ENCODE measurements around the gene TTC21B. TPM values are rescaled to one million over a fixed set of nuclear protein-coding genes. Genes with fewer than 3 reads are reported as not detected.

The TTC21B gene
- total RNA-seq, 2 experiments from 2014 or later: 24.5 to 28.5 TPM

DNA sequence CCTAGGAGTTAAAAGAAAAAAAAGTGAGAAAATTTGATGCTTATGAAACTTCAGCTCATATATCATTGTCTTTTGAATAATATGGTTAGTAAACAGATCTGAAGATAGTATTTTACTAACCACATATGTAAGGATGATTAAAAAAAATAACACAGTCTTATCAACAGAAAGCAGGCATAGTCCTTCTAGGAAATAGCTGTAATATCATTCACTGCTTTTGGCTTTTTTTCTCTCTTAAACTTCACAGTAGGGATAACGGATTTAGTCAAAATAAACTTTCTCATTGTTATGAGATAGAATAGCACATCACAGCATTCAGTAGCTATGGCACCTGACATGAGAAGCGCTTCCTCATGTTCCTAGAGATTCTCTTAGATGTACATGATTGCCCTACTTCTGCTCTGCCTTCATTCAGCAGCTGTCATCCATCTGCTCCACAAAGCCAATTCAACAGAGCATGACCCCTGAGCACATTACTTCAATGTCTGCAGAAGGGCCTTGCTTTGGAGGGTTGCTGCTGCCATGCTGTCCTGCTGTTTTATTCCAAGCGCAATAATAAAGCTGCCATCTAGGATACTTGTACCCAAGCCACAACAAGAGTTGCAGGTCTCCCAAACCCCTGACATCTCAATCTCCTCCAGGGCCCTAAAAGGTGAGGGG is 67.0 kb downstream of the TTC21B start:
- no peak overlapping the region for H3K4me3 Mint-ChIP-seq
- peaks cover 26% of the 10 kb centered on the region for H3K36me3 Mint-ChIP-seq (ENCODE audit: low read depth)
- no peak for ATAC-seq
- intact Hi-C loops (cut with DNase I, micrococcal nuclease): no loop called here
- H3K4me1 Mint-ChIP-seq: no peaks in the 10 kb centered on the region
- DNase-seq: no peak
- ChIA-PET POLR2A (no interaction called here), CTCF (interaction anchor here (0.9 kb wide), 1 partner anchor 12 kb away, joined by 3 read pairs; no protein-coding TSS in a partner anchor)
- no peaks in the 10 kb centered on the region for H3K27me3 Mint-ChIP-seq
- H3K27ac Mint-ChIP-seq: no peak overlapping the region
- no peaks in the 10 kb centered on the region for H3K9me3 Mint-ChIP-seq (ENCODE audit: low read depth)

- ChIA-PET CTCF (interaction anchor here (0.7 to 1.4 kb wide), 3 partner anchors 78 to 189 kb away, joined by 3 read pairs; no protein-coding TSS in a partner anchor), POLR2A (interaction anchor here (0.6 kb wide), 1 partner anchor 10 kb away, joined by 4 read pairs; no protein-coding TSS in a partner anchor)
- DNase-seq (peak; percentile 24), ATAC-seq (peak; percentile 49)
- H3K9me3 Mint-ChIP-seq (ENCODE audit: low read depth): no peaks in the 10 kb centered on the region
- peaks cover 18% of the 10 kb centered on the region for H3K36me3 Mint-ChIP-seq (ENCODE audit: low read depth)
- H3K4me3 Mint-ChIP-seq: no peak overlapping the region
- H3K4me1 Mint-ChIP-seq: peaks cover 36% of the 10 kb centered on the region
- intact Hi-C loops (cut with DNase I, micrococcal nuclease): loop anchor here (1.0 to 10.0 kb wide), 4 partner anchors 83 to 863 kb away; partner anchors contain the start of genes GALNT3 (in 2 of the 2) and SCN2A (in 1 of the 2)
- no peaks in the 10 kb centered on the region for H3K27me3 Mint-ChIP-seq
- H3K27ac Mint-ChIP-seq: peak overlapping the region; percentile 47
Measured at GRCh38 chr2:165877565-165878550, 75.7 kb downstream of the TTC21B start.

- no peak overlapping the region for H3K4me3 Mint-ChIP-seq
- peak; percentile 57 for ATAC-seq
Measured at GRCh38 chr2:165876712-165877111, 76.9 kb downstream of the TTC21B start.

DNA sequence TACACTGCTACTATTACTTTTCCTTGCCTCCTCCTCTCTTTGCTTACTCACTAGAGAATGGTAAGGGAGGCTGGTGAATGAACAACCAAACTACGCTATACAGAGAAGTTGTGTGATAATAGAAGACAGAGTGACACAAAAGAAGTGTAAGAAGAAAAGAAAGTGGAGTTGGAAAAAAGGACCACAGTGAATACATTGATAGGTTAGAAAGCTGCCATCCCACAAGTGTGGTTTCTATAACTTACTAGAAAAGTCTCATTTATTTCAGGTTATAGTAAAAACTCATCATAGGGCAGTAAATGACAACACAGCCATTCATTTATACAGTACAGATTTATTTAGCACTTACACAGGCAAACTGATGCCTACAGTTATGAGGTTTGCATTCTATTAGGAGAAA is 77.3 kb downstream of the TTC21B start:
- ChIA-PET CTCF (no interaction called here), POLR2A (no interaction called here)
- Mint-ChIP-seq H3K27ac (peak overlapping the region; percentile 64), H3K27me3 (no peaks in the 10 kb centered on the region), H3K4me3 (no peak overlapping the region), H3K4me1 (peaks cover 36% of the 10 kb centered on the region), H3K9me3 (ENCODE audit: low read depth) (no peaks in the 10 kb centered on the region), H3K36me3 (ENCODE audit: low read depth) (peaks cover 21% of the 10 kb centered on the region)
- DNase-seq: no peak
- intact Hi-C loops (cut with DNase I, micrococcal nuclease): loop anchor here (2.0 to 10.0 kb wide), 3 partner anchors 81 to 861 kb away; partner anchors contain the start of genes GALNT3 (in 1 of the 2) and SCN2A (in 1 of the 2)
- ATAC-seq: peak; percentile 74

More at GRCh38 chr2:165876712-165877111, 76.9 kb downstream of the TTC21B start:
- H3K4me1 Mint-ChIP-seq: peaks cover 36% of the 10 kb centered on the region
- H3K9me3 Mint-ChIP-seq (ENCODE audit: low read depth): no peaks in the 10 kb centered on the region
- no peak for DNase-seq
- CTCF ChIA-PET: interaction anchor here (1.4 kb wide), 1 partner anchor 79 kb away, joined by 3 read pairs; no protein-coding TSS in a partner anchor
- peak overlapping the region; percentile 64 for H3K27ac Mint-ChIP-seq
- H3K27me3 Mint-ChIP-seq: no peaks in the 10 kb centered on the region
- intact Hi-C loops (cut with DNase I, micrococcal nuclease): loop anchor here (1.0 to 10.0 kb wide), 4 partner anchors 82 to 862 kb away; partner anchors contain the start of genes GALNT3 (in 2 of the 2) and SCN2A (in 1 of the 2)
- POLR2A ChIA-PET: no interaction called here
- peaks cover 22% of the 10 kb centered on the region for H3K36me3 Mint-ChIP-seq (ENCODE audit: low read depth)

DNA sequence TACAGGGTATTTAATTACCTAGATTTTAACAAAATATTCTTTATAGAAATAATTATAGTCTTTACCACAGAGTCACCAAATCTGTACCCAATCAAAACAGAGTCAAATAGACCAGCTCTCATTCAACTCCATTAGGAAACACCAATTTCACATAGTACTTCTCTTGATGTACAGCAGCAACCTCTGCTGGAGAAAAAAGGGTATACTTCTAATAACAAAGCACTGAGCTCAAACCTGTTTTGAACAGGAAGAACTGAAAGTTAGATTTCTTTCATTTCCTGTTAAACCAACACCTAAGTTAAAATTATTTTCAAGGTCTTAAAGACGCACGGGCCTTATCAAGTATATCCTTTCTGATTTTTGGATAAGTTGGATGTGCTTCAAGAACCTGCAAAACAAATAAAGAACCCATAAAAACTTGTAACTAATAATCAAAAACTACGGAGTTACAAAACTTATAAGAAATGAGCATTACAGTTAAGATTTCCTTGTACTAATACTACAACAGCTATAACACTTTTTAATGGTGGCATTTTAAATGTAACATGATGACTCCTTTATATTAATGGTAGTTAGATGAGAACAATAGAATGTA is 79.0 kb downstream of the TTC21B start:
- POLR2A ChIA-PET: interaction anchor here (0.5 to 0.6 kb wide), 2 partner anchors 259 to 583 kb away, joined by 3 read pairs; no protein-coding TSS in a partner anchor
- no peak overlapping the region for H3K4me3 Mint-ChIP-seq
- ATAC-seq (peak; percentile 52), DNase-seq (no peak)
- no peaks in the 10 kb centered on the region for H3K27me3 Mint-ChIP-seq
- H3K27ac Mint-ChIP-seq: no peak overlapping the region
- H3K9me3 Mint-ChIP-seq (ENCODE audit: low read depth): no peaks in the 10 kb centered on the region
- peaks cover 15% of the 10 kb centered on the region for H3K36me3 Mint-ChIP-seq (ENCODE audit: low read depth)
- CTCF ChIA-PET: interaction anchor here (0.5 to 2.6 kb wide), 36 partner anchors 9 to 858 kb away, joined by 3 to 12 read pairs (median 4); partner anchors contain the start of genes GALNT3 and SCN2A
- intact Hi-C loops (cut with DNase I, micrococcal nuclease): loop anchor here (1.0 to 10.0 kb wide), 4 partner anchors 177 to 860 kb away; partner anchors contain the start of gene SCN2A (in 1 of the 2)
- peaks cover 36% of the 10 kb centered on the region for H3K4me1 Mint-ChIP-seq

GRCh38 chr2:165872101-165872791 is 81.3 kb downstream of the TTC21B start:
- H3K4me1 Mint-ChIP-seq: peaks cover 23% of the 10 kb centered on the region
- ATAC-seq (no peak), DNase-seq (no peak)
- ChIA-PET CTCF (interaction anchor here (0.5 to 2.6 kb wide), 4 partner anchors 10 to 236 kb away, joined by 3 to 7 read pairs (median 4); no protein-coding TSS in a partner anchor), POLR2A (no interaction called here)
- peaks cover 20% of the 10 kb centered on the region for H3K36me3 Mint-ChIP-seq (ENCODE audit: low read depth)
- no peak overlapping the region for H3K27ac Mint-ChIP-seq
- intact Hi-C loops (cut with DNase I, micrococcal nuclease): loop anchor here (5.0 to 10.0 kb wide), 3 partner anchors 175 to 857 kb away; partner anchors contain the start of gene SCN2A (in 1 of the 2)
- no peaks in the 10 kb centered on the region for H3K27me3 Mint-ChIP-seq
- H3K4me3 Mint-ChIP-seq: no peak overlapping the region
- H3K9me3 Mint-ChIP-seq (ENCODE audit: low read depth): no peaks in the 10 kb centered on the region

- Mint-ChIP-seq H3K4me3 (no peak overlapping the region), H3K27ac (no peak overlapping the region), H3K27me3 (no peaks in the 10 kb centered on the region), H3K36me3 (ENCODE audit: low read depth) (peaks cover 21% of the 10 kb centered on the region), H3K4me1 (peaks cover 11% of the 10 kb centered on the region), H3K9me3 (ENCODE audit: low read depth) (no peaks in the 10 kb centered on the region)
- ATAC-seq (no peak), DNase-seq (no peak)
- intact Hi-C loops (cut with DNase I, micrococcal nuclease): loop anchor here (5.0 to 10.0 kb wide), 3 partner anchors 174 to 856 kb away; partner anchors contain the start of gene SCN2A (in 1 of the 2)
- CTCF ChIA-PET: interaction anchor here (0.6 kb wide), 1 partner anchor 311 kb away, joined by 3 read pairs; no protein-coding TSS in a partner anchor
- POLR2A ChIA-PET: no interaction called here
Measured at GRCh38 chr2:165871025-165871424, 82.6 kb downstream of the TTC21B start.

- Mint-ChIP-seq H3K27ac (no peak overlapping the region), H3K36me3 (ENCODE audit: low read depth) (peaks cover 21% of the 10 kb centered on the region), H3K9me3 (ENCODE audit: low read depth) (no peaks in the 10 kb centered on the region), H3K4me3 (no peak overlapping the region), H3K4me1 (peaks cover 10% of the 10 kb centered on the region), H3K27me3 (no peaks in the 10 kb centered on the region)
- ChIA-PET POLR2A (no interaction called here), CTCF (interaction anchor here (0.6 kb wide), 1 partner anchor 30 kb away, joined by 3 read pairs; no protein-coding TSS in a partner anchor)
- intact Hi-C loops (cut with DNase I, micrococcal nuclease): loop anchor here (5.0 to 10.0 kb wide), 3 partner anchors 173 to 856 kb away; partner anchors contain the start of gene SCN2A (in 1 of the 2)
- DNase-seq (no peak), ATAC-seq (no peak)
Measured at GRCh38 chr2:165870346-165870745, 83.2 kb downstream of the TTC21B start.

GRCh38 chr2:165868211-165868610 is 85.4 kb downstream of the TTC21B start:
- DNase-seq (no peak), ATAC-seq (no peak)
- H3K36me3 Mint-ChIP-seq (ENCODE audit: low read depth): peaks cover 21% of the 10 kb centered on the region
- H3K27ac Mint-ChIP-seq: no peak overlapping the region
- H3K27me3 Mint-ChIP-seq: no peaks in the 10 kb centered on the region
- ChIA-PET POLR2A (no interaction called here), CTCF (no interaction called here)
- peaks cover 6% of the 10 kb centered on the region for H3K4me1 Mint-ChIP-seq
- intact Hi-C loops (cut with DNase I, micrococcal nuclease): no loop called here
- H3K4me3 Mint-ChIP-seq: no peak overlapping the region
- H3K9me3 Mint-ChIP-seq (ENCODE audit: low read depth): no peaks in the 10 kb centered on the region

GRCh38 chr2:165864296-165864695 is 89.3 kb downstream of the TTC21B start:
- Mint-ChIP-seq H3K27me3 (no peaks in the 10 kb centered on the region), H3K4me1 (peaks cover 6% of the 10 kb centered on the region), H3K36me3 (ENCODE audit: low read depth) (peaks cover 12% of the 10 kb centered on the region), H3K4me3 (no peak overlapping the region), H3K9me3 (ENCODE audit: low read depth) (no peaks in the 10 kb centered on the region), H3K27ac (no peak overlapping the region)
- no peak for DNase-seq
- no peak for ATAC-seq
- intact Hi-C loops (cut with DNase I, micrococcal nuclease): no loop called here
- ChIA-PET POLR2A (no interaction called here), CTCF (interaction anchor here (2.1 kb wide), 1 partner anchor 10 kb away, joined by 8 read pairs; no protein-coding TSS in a partner anchor)
